ENCODE results near the gene SLIT3. TPM values are rescaled to one million over a fixed set of nuclear protein-coding genes. Genes with fewer than 3 reads are reported as not detected.

SLIT3 gene
- total RNA-seq, 4 donors from 2014 or later, result 6.8 to 23.1 (median 13.3) TPM

GRCh38 chr5:169182797-169183196, 118.1 kb downstream of the SLIT3 start:
- no peak overlapping the region for H3K27ac ChIP-seq
- no peak for DNase-seq
- H3K27me3 ChIP-seq, result no peaks in the 10 kb centered on the region
- no peak for TF ChIP-seq POLR2A (IDR thresholded peaks at IDR 0.05)
- TF ChIP-seq, protein P1, sequence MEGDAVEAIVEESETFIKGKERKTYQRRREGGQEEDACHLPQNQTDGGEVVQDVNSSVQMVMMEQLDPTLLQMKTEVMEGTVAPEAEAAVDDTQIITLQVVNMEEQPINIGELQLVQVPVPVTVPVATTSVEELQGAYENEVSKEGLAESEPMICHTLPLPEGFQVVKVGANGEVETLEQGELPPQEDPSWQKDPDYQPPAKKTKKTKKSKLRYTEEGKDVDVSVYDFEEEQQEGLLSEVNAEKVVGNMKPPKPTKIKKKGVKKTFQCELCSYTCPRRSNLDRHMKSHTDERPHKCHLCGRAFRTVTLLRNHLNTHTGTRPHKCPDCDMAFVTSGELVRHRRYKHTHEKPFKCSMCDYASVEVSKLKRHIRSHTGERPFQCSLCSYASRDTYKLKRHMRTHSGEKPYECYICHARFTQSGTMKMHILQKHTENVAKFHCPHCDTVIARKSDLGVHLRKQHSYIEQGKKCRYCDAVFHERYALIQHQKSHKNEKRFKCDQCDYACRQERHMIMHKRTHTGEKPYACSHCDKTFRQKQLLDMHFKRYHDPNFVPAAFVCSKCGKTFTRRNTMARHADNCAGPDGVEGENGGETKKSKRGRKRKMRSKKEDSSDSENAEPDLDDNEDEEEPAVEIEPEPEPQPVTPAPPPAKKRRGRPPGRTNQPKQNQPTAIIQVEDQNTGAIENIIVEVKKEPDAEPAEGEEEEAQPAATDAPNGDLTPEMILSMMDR (IDR thresholded peaks at IDR 0.05), result no peak
- no peak overlapping the region for H3K4me3 ChIP-seq
- no peaks in the 10 kb centered on the region for H3K36me3 ChIP-seq
- H3K9me3 ChIP-seq, result no peaks in the 10 kb centered on the region
- H3K4me1 ChIP-seq, result no peaks in the 10 kb centered on the region

GRCh38 chr5:169181814-169182213, 119.1 kb downstream of the SLIT3 start:
- no peak for DNase-seq
- no peaks in the 10 kb centered on the region for H3K4me1 ChIP-seq
- no peaks in the 10 kb centered on the region for H3K36me3 ChIP-seq
- TF ChIP-seq, protein P1 (IDR thresholded peaks at IDR 0.05), result no peak
- no peak for TF ChIP-seq POLR2A (IDR thresholded peaks at IDR 0.05)
- no peak overlapping the region for H3K4me3 ChIP-seq
- no peaks in the 10 kb centered on the region for H3K27me3 ChIP-seq
- no peak overlapping the region for H3K27ac ChIP-seq
- no peaks in the 10 kb centered on the region for H3K9me3 ChIP-seq

DNA sequence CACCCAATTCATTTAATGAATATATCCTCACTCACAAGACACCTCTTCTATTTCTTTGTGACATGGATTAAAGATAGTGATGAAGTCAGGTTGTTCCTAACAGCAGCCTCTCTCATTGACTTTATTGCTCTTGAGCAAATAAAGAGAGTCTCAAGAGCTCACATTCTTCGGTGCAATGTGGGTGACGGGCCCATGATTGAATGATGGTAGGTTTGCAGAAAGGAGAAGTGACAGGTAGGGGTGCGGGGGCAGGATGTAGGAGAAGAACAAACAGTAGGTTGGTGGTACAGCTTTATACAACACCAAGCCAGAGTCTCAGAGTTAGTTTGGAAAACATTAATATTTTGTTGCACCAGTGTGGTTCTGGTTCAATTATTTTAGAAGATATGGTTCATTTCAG, 122.2 kb downstream of the SLIT3 start:
- H3K27me3 ChIP-seq, result no peaks in the 10 kb centered on the region
- TF ChIP-seq, protein P1 (IDR thresholded peaks at IDR 0.05), result no peak
- no peak for TF ChIP-seq POLR2A (IDR thresholded peaks at IDR 0.05)
- DNase-seq, result no peak
- H3K36me3 ChIP-seq, result no peaks in the 10 kb centered on the region
- no peak overlapping the region for H3K4me3 ChIP-seq
- H3K4me1 ChIP-seq, result no peaks in the 10 kb centered on the region
- no peaks in the 10 kb centered on the region for H3K9me3 ChIP-seq
- no peak overlapping the region for H3K27ac ChIP-seq

GRCh38 chr5:169178274-169178673, 122.7 kb downstream of the SLIT3 start:
- no peaks in the 10 kb centered on the region for H3K36me3 ChIP-seq
- H3K27me3 ChIP-seq, result no peaks in the 10 kb centered on the region
- TF ChIP-seq POLR2A (IDR thresholded peaks at IDR 0.05), result no peak
- H3K4me1 ChIP-seq, result no peaks in the 10 kb centered on the region
- no peak for DNase-seq
- no peaks in the 10 kb centered on the region for H3K9me3 ChIP-seq
- H3K27ac ChIP-seq, result no peak overlapping the region
- H3K4me3 ChIP-seq, result no peak overlapping the region

DNA sequence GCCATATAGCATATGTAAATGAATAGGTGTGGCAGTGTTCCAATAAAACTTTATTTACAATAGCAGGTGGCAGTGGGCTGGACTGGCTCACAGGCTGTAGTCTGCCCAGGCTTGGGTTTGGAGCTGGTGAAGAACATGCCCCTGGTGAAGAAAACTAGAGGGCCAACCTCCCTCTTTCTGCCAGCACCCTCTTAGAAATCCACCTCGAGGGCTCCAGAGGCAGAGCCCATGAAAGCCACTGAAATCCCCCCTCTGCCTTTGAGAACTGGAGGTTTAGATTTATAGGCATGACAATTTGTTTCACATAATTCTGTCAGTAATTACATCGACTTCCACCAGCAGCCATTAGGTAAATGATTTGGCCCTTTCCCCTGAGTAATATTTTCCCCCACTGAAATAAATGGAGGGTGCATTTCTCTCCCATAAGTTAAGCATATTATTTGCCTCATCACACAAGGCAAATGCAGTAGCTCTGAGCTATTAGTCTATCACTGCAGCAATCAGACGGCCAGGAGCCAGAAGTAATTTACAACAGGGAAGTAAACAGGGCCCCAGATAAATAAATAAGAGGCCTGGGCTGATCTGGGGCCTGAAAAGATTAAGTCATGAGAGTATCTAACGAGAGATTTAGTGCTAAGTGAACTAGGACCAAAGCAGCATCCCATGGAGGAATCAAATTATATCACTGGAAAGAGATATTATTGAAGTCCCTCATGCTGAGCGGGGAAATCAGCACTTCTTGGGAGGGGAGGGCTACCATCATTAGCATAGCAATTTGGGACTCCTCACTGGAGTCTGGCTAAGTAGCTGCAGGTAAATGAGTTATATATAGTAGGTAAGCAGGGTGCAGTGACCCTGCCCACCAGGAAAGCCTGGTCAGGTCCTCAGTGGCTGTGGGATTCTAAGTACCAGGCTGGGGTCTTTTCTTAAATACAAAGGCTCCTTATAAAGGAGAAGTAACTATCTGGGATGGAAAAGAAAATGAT, 123.9 kb downstream of the SLIT3 start:
- Histone ChIP-seq H3K36me3 (no peaks in the 10 kb centered on the region), H3K4me3 (no peak overlapping the region), H3K4me1 (no peaks in the 10 kb centered on the region), H3K27me3 (no peaks in the 10 kb centered on the region), H3K27ac (no peak overlapping the region), H3K9me3 (no peaks in the 10 kb centered on the region)
- DNase-seq, result no peak
- TF ChIP-seq, protein P1 (IDR thresholded peaks at IDR 0.05), result no peak
- no peak for TF ChIP-seq POLR2A (IDR thresholded peaks at IDR 0.05)

DNA sequence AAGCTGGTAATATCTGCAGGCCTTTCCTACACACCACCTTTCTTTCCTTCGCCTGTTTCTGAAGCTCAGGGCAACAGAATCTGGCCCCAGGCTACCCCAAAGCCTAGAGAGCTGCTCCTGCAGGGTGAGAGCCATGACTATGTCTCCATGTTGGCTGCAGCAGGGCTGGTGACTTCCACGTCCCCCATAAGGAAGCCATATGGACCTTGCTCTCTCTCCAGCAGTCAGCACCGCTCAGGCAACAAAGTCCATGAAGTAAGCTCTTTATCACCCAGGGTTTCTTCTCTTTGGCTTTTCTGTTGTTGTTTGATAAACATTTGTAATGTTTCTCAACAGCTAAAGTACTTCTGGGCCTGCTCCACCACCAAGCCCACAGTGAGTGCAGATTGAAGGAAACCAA, 125.2 kb downstream of the SLIT3 start:
- H3K9me3 ChIP-seq, result no peaks in the 10 kb centered on the region
- H3K4me1 ChIP-seq, result no peaks in the 10 kb centered on the region
- H3K4me3 ChIP-seq, result no peak overlapping the region
- H3K27me3 ChIP-seq, result no peaks in the 10 kb centered on the region
- no peak for TF ChIP-seq POLR2A (IDR thresholded peaks at IDR 0.05)
- TF ChIP-seq, protein P1 (IDR thresholded peaks at IDR 0.05), result no peak
- H3K27ac ChIP-seq, result no peak overlapping the region
- no peaks in the 10 kb centered on the region for H3K36me3 ChIP-seq
- no peak for DNase-seq

All from Peyer's patch (tissue), 4 donors.